Epithelial cell of esophagus (primary cell): ENCODE data around the gene ST8SIA5.

Source experiments
- DNase-seq: peaks from one replicate; pipeline ENCODE4 v3.0.0; 2010; ENCODE audit warnings: low read depth
- H3K4me3 ChIP-seq: 2 replicates; pipeline ENCODE4 v1.5.1; 2011; ENCODE audit warnings: mild to moderate bottlenecking, low read length, control low read depth
- CTCF ChIP-seq: IDR thresholded peaks from 2 replicates; pipeline ENCODE4 v1.5.1; 2011; ENCODE audit warnings: low read depth, mild to moderate bottlenecking, low read length, control low read depth, inconsistent platforms; ENCODE audit not compliant: insufficient read depth; ENCODE audit errors: missing control alignments

ST8SIA5 gene

GRCh38 chr18:46732801-46733200, 24.1 kb downstream of the ST8SIA5 start:
- DNase-seq, result no peak
- TF ChIP-seq CTCF, result no peak
- no peak overlapping the region for H3K4me3 ChIP-seq

- no peak for TF ChIP-seq CTCF
- H3K4me3 ChIP-seq, result no peak overlapping the region
- DNase-seq, result no peak
Measured at GRCh38 chr18:46732201-46732600, 24.7 kb downstream of the ST8SIA5 start.

GRCh38 chr18:46731316-46731715, 25.5 kb downstream of the ST8SIA5 start:
- H3K4me3 ChIP-seq, result no peak overlapping the region
- no peak for TF ChIP-seq CTCF
- no peak for DNase-seq

GRCh38 chr18:46728219-46728930, 28.5 kb downstream of the ST8SIA5 start:
- no peak overlapping the region for H3K4me3 ChIP-seq
- TF ChIP-seq CTCF, result no peak

DNA sequence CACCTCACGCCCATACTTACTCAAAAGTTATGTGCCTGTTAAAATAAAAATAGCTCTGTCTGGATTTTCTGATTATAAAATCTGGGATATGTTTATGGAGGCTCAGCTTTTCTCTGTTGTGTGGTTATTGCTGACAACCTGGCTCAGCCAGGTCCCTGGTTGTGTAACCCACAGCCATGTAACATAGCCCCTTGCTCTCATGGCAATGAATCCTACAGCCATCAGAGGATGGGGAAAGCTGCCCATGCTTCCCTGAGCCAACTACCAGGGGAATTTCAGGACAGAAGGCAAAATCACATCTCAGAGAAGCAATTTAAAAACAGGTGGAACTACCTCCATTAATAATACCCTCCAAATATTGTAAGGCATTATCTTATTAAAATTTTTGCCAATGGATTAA, 29.7 kb downstream of the ST8SIA5 start:
- H3K4me3 ChIP-seq, result no peak overlapping the region
- DNase-seq, result no peak
- no peak for TF ChIP-seq CTCF

More at GRCh38 chr18:46728219-46728930, 28.5 kb downstream of the ST8SIA5 start:
- DNase-seq, result no peak

DNA sequence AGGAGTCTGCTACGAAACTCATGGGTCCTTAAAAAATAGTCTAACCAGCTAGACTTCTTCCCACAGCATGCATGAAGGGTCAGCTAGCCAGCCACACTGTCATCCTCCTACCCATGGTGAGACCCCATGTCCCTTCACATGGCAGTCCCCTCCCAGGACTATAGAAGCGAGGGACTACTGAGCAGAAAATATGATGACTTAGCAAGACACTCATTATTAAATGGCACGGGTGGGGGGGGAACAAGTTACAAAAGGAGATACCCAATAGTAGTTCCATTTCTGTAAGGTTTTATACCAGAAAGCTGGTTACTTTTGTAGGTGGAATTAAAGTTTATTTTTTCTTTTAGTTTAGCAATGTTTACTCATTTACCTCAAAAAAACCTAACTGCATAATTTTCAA, 31.5 kb downstream of the ST8SIA5 start:
- no peak overlapping the region for H3K4me3 ChIP-seq
- TF ChIP-seq CTCF, result no peak

GRCh38 chr18:46723856-46724415, 32.9 kb downstream of the ST8SIA5 start:
- DNase-seq, result no peak
- TF ChIP-seq CTCF, result no peak
- H3K4me3 ChIP-seq, result no peak overlapping the region

More for the DNA sequence above, 31.5 kb downstream of the ST8SIA5 start:
- DNase-seq, result no peak
